Right cardiac atrium (tissue), 5 donors: ENCODE results near the gene TAPBP. TPM values are rescaled to one million over a fixed set of nuclear protein-coding genes. Genes with fewer than 3 reads are reported as not detected.

Experiments used
- ATAC-seq, 2 donors: fragments of 200-7000 bp; cut with Tn5 transposase; one replicate each; pipeline versions ENCODE4 v1.8.0 to v1.9.1; 2020; ENCODE audit warnings: moderate library complexity in 2 of 2, mild to moderate bottlenecking in 1 of 2
- DNase-seq, 3 donors: peaks; one replicate each; pipeline ENCODE4 v3.0.0-alpha.2; 2020
- H3K27ac ChIP-seq: one replicate; pipeline ENCODE4 v1.5.1; 2013; ENCODE audit warnings: mild to moderate bottlenecking, low read length, control low read depth, moderate library complexity
- H3K27me3 ChIP-seq: one replicate; pipeline ENCODE4 v1.6.1; 2013; ENCODE audit not compliant: control insufficient read depth, insufficient read depth
- H3K4me1 ChIP-seq: one replicate; pipeline ENCODE4 v1.6.1; 2013; ENCODE audit warnings: low read length; ENCODE audit not compliant: control insufficient read depth, insufficient read depth
- H3K4me3 ChIP-seq: one replicate; pipeline ENCODE4 v1.5.1; 2013; ENCODE audit warnings: low read length, control low read depth
- H3K9me3 ChIP-seq: one replicate; pipeline ENCODE4 v1.6.1; 2013; ENCODE audit warnings: low read length; ENCODE audit not compliant: control insufficient read depth
- WGBS: extraction: QIAGEN DNeasy Blood & Tissue Kit; methylation state at CpG from one replicate; pipeline ENCODE4 v1.1.7; 2013; 5-methylcytosine and 5-hydroxymethylcytosine counted together
- intact Hi-C, 4 donors: fragments of 100-400 bp; cut with DNase I; formaldehyde crosslinking; loops; one replicate each; pipeline versions ENCODE4 v1.11.0 to v1.14.0; 2022 to 2023
- polyA plus RNA-seq: library from polyadenylated mRNA; stranded (reverse); fragments of 200-250 nt; gene quantifications from one replicate; pipeline ENCODE4 v1.2.3, GENCODE V29; 2013
- total RNA-seq, 4 donors: library from RNA; stranded (reverse); fragmentation: NEBNext Ultra II Directional; extraction: Animal tissue kit (Norgen Biotek cat#: 25700); gene quantifications; one replicate each; pipeline ENCODE4 v1.2.1, GENCODE V29; 2021
- donor health status: healthy with polysubstance abuse.
- donor health status: DM: no; HTN: yes; CAD: no.
- donor health status: DM: no; HTN: no; CAD: no.
- donor health status: DM: no; HTN: yes; CAD: no; lungs with severe emphysema.
- donor health status: DM: yes; HTN: yes; CAD: no.

TAPBP gene
- total and polyA plus RNA-seq, 5 donors: 35.3 to 91.6 (median 86.9) TPM

DNA sequence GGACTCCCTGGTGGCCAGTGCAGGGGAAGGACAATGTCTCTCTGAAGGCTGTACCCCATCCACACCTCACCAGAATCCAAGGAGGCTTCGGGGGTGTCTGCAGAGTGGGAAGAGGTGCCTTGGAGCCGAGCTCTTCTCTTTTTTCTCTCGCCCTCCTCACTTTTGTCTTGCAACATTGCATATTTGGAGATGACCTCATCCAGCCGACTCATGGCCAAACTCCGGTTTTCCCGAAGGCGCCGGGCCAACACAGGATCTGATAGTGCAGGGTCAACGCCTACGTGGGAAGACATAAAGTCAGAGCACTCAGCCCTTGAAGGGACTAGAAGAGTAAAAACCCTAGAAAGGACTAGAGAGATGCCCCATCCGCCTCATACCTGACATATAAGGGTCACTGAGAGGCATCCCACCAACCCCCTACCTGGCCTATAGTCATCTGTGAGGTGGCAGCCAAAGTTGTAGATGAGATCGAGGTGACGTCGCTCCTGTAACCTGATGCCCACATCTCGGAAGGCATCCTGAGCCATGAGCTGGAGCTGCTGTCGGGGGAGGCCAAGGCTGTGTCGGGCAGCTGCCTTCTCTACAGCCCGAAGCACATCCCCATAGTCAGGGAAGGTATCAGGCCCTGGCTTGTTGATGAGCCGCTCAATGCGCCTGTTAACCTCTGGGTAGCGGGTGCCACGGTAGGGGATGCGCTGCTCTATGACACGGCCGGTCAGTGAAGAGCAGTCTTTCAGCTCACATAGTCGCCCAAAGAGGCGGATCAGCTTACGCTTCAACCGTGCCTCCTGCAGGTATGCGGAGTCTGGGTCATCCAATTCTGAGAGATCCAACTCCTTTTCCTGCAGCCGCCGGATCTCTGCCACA lies 6.7 kb upstream of the TAPBP start:
- no peak for ATAC-seq
- Histone ChIP-seq H3K9me3 (no peaks in the 10 kb centered on the region), H3K4me1 (peaks cover 18% of the 10 kb centered on the region), H3K27me3 (no peaks in the 10 kb centered on the region), H3K4me3 (no peak overlapping the region), H3K27ac (peak overlapping the region; percentile 61)
- WGBS: 63% methylated on average over 32 of the region's 32 CpGs
- DNase-seq: peak; percentile 85 to 91 (median 90)
- intact Hi-C loops: no loop called here

GRCh38 chr6:33319939-33320314 lies 6.0 kb upstream of the TAPBP start:
- 81% methylated on average over 3 of the region's 3 CpGs for WGBS
- DNase-seq: no peak
- intact Hi-C loops: no loop called here
- no peak for ATAC-seq
- Histone ChIP-seq H3K4me1 (peaks cover 20% of the 10 kb centered on the region), H3K27me3 (no peaks in the 10 kb centered on the region), H3K27ac (peak overlapping the region; percentile 61), H3K9me3 (no peaks in the 10 kb centered on the region), H3K4me3 (no peak overlapping the region)

DNA sequence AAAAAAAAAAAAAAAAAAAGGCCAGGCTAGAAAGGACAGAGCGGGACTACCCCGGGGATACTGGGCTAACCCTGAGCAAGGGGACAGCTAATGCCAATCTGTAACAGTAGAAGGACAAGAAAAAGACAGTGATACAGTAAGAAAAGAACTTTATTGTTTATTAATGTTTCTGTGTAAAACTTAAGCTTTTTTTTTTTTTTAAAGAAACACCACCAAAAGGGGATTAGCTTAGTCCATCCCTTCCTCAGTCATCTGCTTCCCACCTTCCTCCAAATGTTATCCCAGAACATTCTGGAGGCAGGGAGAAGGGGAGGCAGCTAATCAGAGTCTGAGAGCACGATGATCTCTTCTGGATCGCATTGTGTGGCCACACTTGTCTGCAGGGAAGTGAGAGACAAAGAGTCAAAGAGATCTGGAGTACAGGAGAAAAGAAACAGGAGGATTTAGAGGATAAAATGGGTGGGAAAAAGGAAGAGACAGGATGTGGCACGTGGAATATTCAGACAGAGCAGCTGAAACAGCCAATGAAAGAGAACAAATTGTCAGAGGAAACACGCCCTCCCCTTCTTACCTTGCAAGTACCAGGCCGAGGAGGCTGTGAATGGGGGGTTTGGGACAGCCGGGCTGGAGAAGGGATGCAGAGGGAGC lies 4.7 kb upstream of the TAPBP start:
- 66% methylated on average over 8 of the region's 8 CpGs for WGBS
- intact Hi-C loops: no loop called here
- H3K9me3 ChIP-seq: no peaks in the 10 kb centered on the region
- H3K4me1 ChIP-seq: peaks cover 20% of the 10 kb centered on the region
- H3K4me3 ChIP-seq: peak overlapping the region; percentile 88
- DNase-seq (no peak), ATAC-seq (no peak)
- no peaks in the 10 kb centered on the region for H3K27me3 ChIP-seq
- H3K27ac ChIP-seq: peak overlapping the region; percentile 40

DNA sequence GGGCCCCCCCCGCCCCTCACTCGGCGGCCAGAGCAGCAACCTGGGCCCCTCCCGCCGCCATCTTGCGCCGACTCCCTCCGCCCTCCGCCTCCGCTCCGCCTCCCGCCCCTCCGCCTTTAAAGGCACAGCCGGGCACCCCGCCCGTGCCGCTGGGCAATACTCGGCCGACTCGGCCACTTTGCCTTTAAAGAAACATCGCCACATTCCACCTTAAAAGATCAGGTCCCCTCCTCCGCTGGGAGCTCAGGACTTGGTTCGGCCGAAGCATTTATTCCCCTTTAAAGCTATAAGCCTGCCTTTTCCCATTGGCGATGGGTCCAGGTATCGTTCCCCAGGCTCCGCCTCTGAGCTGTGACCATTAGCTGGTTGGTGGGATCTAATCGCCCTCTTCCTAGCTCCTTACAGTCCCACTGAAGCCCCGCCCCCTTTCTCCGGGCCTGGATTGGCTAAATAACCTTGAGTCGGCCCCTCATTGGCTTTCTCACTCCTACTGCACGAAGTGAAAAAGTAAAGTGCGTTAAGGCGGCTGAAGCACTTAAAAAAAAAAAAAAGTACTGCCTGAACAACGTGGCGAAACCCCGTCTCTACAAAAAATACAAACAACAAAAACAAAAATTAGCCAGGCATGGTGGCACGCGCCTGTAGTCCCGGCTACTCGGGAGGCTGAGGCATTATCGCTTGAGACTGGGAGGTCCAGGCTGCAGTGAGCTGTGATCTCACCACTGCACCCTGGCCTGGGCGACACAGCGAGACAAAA lies 4.0 kb upstream of the TAPBP start, which contains the start of gene ZBTB22:
Gene ZBTB22, minus strand, starts transcription at position 76 of the 757 bp plus-strand sequence. CDS start 828 bp downstream, outside the sequence.
- intact Hi-C loops: no loop called here

GRCh38 chr6:33317419-33317668 lies 3.5 kb upstream of the TAPBP start:
- DNase-seq (no peak), ATAC-seq (peak; percentile 0)
- Histone ChIP-seq H3K27me3 (no peaks in the 10 kb centered on the region), H3K9me3 (no peaks in the 10 kb centered on the region), H3K4me3 (peak overlapping the region; percentile 88), H3K27ac (no peak overlapping the region), H3K4me1 (peaks cover 19% of the 10 kb centered on the region)
- WGBS: 2% methylated on average over 26 of the region's 27 CpGs
- intact Hi-C loops: no loop called here

More for the DNA sequence above, 4.0 kb upstream of the TAPBP start, which contains the start of gene ZBTB22:
- peaks cover 19% of the 10 kb centered on the region for H3K4me1 ChIP-seq
- peak within 1 kb of the TSS; percentile 94 for H3K27ac ChIP-seq
- H3K4me3 ChIP-seq: peak within 1 kb of the TSS; percentile 88
- WGBS: 2% methylated on average over 44 of the region's 44 CpGs
- ATAC-seq (peak; percentile 79 to 85), DNase-seq (peak; percentile 99 to 100 (median 99))
- no peaks in the 10 kb centered on the region for H3K9me3 ChIP-seq
- no peaks in the 10 kb centered on the region for H3K27me3 ChIP-seq

GRCh38 chr6:33316603-33317418 lies 2.9 kb upstream of the TAPBP start:
- H3K4me1 ChIP-seq: peaks cover 22% of the 10 kb centered on the region

GRCh38 chr6:33315793-33316602 lies 2.1 kb upstream of the TAPBP start:
- WGBS: 89% methylated on average over 17 of the region's 17 CpGs
- ATAC-seq (no peak), DNase-seq (peak in 1 of 3 donors; percentile 57)
- Histone ChIP-seq H3K27ac (peak overlapping the region; percentile 12), H3K4me3 (no peak overlapping the region), H3K4me1 (peaks cover 17% of the 10 kb centered on the region), H3K9me3 (no peaks in the 10 kb centered on the region), H3K27me3 (no peaks in the 10 kb centered on the region)
- intact Hi-C loops: loop anchor here in 1 of 4 donors (2.0 kb wide), 1 partner anchor 17 kb away; the partner anchor contains the start of gene RGL2

More at GRCh38 chr6:33316603-33317418, 2.9 kb upstream of the TAPBP start:
- intact Hi-C loops: no loop called here
- WGBS: 67% methylated on average over 19 of the region's 19 CpGs
- DNase-seq: peak; percentile 36 to 77 (median 74)
- H3K27me3 ChIP-seq: no peaks in the 10 kb centered on the region
- no peaks in the 10 kb centered on the region for H3K9me3 ChIP-seq
- ATAC-seq: no peak
- peak overlapping the region; percentile 12 for H3K27ac ChIP-seq
- H3K4me3 ChIP-seq: peak overlapping the region; percentile 88

DNA sequence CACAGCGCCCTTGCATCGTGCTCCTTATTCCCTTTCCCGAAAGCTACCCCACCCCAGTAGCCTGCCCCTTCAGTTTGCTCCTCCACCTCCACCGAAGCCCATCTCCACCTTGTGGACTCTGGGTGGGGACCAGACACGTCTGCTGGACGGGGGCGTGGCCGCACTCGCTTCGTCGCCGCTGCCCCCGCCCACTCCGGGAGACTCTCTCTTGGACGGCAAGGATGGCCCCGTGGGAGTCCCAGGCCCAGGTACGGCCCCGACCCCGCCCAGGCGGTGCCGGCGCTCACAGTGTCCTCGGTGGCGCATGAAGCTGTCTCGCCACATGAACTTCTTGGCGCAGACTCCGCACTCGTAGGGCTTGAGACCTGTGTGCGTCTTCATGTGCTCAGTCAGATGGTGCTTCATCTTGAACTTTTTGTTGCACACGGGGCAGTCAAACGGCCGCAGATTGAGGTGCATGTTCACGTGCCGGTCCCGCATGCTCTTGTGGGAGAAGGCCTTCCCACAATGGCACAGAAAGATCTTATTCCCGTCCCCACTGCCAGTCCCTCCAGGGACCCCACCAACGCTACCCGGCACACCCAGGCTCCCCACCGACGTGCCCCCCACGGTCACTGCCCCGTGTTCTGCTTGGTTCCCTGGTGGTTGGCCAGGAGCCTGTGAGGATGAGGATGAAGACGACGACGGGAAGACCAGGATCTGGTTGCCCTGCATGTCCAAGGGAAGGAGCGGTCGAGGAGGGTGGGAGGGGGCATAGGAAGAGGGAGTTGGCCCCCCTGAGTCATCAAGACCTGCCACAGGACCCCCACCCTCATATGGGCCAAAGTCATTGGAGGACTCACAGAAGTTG lies 1.3 kb upstream of the TAPBP start:
- Histone ChIP-seq H3K4me1 (peaks cover 16% of the 10 kb centered on the region), H3K9me3 (no peaks in the 10 kb centered on the region), H3K4me3 (peak overlapping the region; percentile 84), H3K27ac (peak overlapping the region; percentile 96), H3K27me3 (no peaks in the 10 kb centered on the region)
- 35% methylated on average over 47 of the region's 47 CpGs for WGBS
- intact Hi-C loops: loop anchor here in 1 of 4 donors (2.0 kb wide), 1 partner anchor 16 kb away; the partner anchor contains the start of gene RGL2
- ATAC-seq: peak; percentile 1 to 8
- DNase-seq: peak; percentile 71 to 83 (median 82)

DNA sequence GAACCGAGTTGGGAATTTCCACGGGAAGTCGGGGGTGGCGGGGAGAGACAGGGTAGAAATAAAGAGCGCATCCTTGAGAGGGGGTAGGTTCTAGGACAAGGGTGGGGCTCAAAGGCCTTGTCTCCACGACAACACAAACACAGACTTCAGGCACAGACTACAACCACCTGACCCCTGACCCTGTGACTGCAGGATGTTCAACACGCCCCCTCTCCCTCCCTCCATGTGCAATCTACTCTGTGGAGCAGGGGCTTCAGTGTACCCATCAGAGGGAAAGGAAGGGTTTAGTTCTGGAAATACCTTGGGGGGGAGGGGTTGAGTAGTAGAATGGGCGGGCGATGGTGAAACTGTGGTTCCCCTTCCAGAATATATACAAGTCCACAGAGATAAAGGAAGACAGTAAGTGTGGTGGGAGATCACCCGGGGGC lies 651 bp upstream of the TAPBP start:
- ATAC-seq (peak; percentile 39 to 66), DNase-seq (peak; percentile 73 to 82 (median 79))
- peak overlapping the region; percentile 96 for H3K27ac ChIP-seq
- peaks cover 12% of the 10 kb centered on the region for H3K4me1 ChIP-seq
- intact Hi-C loops: loop anchor here in 1 of 4 donors (2.0 kb wide), 1 partner anchor 16 kb away; the partner anchor contains the start of gene RGL2
- whole genome bisulfite sequencing: 1% methylated on average over 10 of the region's 10 CpGs
- peak overlapping the region; percentile 84 for H3K4me3 ChIP-seq
- no peaks in the 10 kb centered on the region for H3K9me3 ChIP-seq
- H3K27me3 ChIP-seq: no peaks in the 10 kb centered on the region
